ENCODE data around the gene AFF1.
"Not testable (repeated sequence)": the region's sequence is repeated elsewhere in the genome, so short reads cannot be mapped to it uniquely, and the experiment has no call there.

Gene AFF1

GRCh38 chr4:87053802-87054767, 119.3 kb downstream of the AFF1 start:
- DNase-seq, result no peak

DNA sequence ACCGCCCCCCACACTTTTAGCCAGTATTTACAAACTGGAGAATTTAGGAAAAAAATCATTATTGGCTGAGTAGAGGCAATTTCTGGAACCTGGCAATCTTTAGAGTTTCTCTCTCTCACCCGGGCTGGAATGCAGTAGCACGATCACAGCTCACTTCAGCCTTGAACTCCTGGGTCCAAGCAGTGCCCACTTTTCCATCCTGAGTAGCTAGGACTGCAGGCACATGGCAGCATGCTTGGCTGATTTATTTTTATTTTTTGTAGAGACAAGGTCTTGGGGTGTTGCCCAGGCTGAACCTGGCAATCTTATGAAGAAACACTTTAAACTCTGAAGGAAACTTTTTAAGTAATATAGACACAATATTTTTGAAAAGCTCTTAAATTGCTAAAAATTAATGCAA, 120.1 kb downstream of the AFF1 start:
- no peak for DNase-seq

GRCh38 chr4:87055311-87055710, 120.5 kb downstream of the AFF1 start:
- peak in 1 of 51 donors; percentile 19 for DNase-seq

DNA sequence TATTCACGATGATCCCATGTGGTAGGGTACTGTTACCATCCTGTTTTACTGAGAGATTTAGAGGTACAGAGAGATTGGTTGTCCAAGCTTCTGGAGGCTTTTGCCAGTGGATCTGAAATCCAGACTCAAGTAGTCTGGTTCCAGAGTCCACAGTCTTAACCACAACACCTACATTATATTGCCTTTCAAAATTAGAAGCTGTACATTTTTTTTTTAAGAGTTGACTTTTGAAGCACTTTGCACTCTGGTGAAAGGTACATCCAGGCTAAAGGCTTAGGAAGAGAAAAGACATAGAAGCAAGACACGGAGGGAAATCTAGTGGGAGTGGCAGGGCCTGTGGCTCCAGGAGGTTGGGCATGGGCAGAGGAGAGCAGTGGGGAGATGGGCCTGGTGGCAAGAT, 122.1 kb downstream of the AFF1 start:
- no peak for DNase-seq

DNA sequence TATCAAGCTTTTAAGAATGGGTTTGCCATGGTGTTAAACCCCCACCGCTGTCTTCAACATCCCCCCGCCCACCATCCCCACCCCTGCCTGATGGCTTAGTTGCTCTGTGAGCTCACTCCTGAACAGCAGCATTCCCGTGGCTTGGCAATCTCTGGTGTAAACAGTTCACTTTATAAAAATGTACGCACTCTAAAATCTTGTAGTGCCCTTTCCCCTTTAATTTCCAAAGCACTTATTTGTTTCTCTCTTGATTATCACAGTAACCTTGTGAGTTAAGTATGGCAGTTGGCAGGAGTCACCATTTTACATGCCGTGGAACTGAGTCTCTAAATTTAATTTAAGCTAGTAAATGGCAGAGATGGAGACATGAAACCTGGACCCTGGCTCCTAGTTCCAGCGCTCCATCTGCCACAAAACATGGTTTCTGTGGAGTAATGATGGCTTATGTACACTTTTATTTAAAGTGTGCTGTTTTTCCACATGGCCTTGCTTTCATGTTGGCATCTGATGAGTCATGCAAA, 123.1 kb downstream of the AFF1 start:
- DNase-seq, result no peak

- DNase-seq, result peak in 22 of 51 donors; percentile 7 to 58 (median 30)
Measured at GRCh38 chr4:87058356-87059073, 123.7 kb downstream of the AFF1 start.

- DNase-seq, result no peak
Measured at GRCh38 chr4:87060957-87061356, 126.1 kb downstream of the AFF1 start.

DNA sequence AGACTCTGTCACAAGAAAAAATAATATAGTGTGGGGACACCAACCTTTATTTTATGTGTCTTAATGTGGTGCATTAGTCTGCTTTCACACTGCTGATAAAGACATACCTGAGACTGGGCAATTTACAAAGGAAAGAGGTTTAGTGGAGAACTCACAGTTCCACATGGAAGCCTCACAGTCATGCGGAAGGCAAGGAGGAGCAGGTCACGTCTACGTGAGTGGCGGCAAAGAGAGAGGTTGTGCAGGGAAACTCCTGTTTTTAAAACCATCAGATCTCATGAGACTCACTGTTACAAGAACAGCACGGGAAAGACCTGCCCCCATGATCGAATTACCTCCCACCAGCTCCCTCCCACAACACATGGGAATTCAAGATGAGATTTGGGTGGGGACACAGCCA, 130.2 kb downstream of the AFF1 start:
- no peak for DNase-seq

DNA sequence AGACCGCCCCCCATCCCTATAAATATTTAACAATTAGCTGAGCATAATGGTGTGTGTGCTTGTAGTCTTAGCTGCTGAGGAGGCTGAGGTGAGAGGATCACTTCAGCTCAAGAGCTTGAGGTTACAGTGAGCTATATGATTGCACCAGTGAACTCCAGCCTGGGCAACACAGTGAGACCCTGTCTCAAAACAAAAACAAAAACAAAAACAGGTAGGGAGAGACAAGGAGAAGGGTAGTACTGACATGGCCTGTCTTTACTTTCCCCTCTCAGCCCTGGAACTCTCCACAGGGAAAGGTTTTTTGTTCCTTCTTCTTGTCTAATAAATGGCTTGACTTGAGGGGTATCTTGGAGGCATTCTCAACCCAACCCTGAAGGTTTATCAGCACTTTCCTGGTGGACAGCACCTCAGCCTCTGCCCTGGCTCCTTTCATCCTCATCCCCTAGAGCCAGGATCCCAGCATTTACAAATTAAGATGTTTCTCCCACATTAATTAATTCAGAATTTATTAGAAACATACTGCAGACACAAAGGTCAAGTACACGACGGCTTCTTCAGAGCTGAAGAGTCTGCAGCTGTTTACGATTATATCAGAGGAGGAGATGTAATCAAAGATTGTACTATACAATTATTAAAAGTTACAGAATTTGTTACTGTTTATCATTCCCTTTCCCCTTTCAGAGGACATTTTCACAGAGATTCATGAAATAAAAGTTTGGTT, 131.8 kb downstream of the AFF1 start:
- DNase-seq, result no peak

GRCh38 chr4:87067124-87067885, 132.5 kb downstream of the AFF1 start:
- DNase-seq, result no peak

DNA sequence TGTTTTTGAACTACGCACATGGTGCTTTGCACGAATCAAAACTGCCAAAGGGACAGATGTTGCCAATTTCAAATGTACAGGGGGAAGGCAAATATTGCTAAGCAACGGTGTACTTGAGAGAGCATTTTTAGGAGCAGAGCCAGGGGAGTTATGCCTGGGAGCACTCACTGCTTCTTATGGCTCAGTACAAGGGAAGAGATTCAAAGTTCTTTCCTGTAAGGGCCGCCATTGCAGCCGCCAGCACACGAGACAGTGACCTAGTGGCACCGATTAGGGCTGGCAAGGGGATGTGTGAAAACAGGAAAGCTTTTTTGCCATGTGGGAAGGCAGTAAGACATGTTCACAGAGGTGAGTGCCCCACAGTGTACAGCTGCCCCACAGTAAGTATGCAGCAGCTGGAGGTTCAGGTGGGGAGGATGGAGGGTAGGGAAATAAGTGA, 133.8 kb downstream of the AFF1 start:
- DNase-seq, result no peak

- DNase-seq, result no peak
Measured at GRCh38 chr4:87069037-87069742, 134.4 kb downstream of the AFF1 start.

DNA sequence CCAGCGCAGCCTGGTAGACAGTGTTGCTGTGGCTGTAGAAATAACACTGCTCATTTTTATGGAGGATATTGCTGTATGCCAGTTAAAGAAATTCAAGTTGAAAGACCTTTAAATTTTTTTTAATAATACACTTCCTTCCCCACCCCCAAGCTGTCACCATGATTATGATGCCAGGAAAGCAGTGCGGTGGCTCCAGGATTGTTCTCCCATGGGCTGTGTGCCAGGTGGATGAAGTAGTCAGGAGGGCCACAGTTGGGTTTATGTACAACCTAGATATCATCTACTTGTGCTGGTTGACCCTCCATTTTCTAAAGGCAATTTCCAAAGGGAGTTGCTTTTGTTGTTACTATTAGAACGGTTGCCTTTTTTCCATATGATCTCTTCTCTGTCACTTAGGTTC, 136.6 kb downstream of the AFF1 start:
- no peak for DNase-seq

GRCh38 chr4:87072545-87072944, 137.7 kb downstream of the AFF1 start:
- DNase-seq, result not testable (repeated sequence)

DNA sequence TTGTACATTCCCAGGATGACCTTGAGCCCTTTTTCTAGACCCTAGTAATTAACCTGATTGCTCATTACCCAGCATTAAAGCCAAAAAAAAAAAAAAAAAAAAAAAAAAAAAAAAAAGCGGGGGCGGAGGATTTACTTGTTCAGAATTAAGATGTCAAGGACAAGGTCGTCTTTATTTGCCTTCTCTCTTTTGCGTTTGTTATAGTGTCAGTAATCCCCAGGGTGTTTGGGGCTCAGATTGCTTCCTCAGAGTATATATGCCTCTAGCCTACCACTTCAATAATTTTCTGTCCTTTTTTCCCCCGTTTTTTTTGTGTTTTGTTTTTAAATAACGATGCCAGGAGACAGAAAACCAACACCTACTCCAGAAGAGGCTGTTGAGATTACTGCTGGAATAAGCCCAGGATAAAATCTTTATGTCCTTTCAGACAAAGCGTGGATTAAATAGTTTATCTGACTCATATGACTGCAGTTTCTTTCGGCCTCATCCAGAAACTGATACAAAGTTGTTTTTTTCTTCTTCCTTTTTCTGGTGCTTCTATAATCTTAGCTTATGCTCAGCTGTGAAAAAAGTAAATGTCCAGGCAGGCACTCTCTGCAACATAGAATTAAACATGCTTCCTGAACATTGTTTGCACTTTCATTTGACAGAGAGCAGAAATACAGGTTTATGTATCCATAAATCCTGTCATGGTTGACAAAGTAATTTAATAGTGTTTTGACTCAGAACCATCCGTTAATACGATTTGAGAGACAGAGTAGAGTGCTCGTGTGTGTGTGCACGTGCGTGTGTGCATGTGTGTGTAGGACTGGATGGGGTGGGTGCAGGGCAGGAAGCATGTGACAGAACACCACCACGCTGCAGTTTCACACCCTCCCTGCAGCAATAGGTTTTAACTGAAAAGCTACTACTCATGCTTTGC, 138.6 kb downstream of the AFF1 start:
- DNase-seq, result peak in 24 of 51 donors; percentile 8 to 65 (median 22)

GRCh38 chr4:87074121-87074488, 139.3 kb downstream of the AFF1 start:
- no peak for DNase-seq

DNA sequence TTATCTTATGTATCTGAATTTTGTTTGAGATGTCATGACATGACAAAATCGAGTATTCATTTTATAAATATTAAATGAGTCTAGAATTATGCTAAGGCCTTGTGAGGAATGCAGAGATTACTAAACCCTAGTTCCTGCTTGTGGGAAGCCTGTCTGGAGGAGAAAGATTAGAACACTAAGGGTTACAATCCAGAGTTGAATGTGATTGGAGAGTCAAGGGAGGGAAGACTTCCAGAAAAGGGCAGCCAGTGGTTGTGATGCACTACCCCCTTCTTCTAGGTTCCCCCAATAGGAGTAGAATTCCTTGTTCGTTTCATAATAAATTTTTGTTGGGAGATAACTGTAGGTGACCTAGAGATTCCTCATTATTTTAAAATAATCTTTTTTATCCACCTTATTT, 141.1 kb downstream of the AFF1 start:
- no peak for DNase-seq

DNA sequence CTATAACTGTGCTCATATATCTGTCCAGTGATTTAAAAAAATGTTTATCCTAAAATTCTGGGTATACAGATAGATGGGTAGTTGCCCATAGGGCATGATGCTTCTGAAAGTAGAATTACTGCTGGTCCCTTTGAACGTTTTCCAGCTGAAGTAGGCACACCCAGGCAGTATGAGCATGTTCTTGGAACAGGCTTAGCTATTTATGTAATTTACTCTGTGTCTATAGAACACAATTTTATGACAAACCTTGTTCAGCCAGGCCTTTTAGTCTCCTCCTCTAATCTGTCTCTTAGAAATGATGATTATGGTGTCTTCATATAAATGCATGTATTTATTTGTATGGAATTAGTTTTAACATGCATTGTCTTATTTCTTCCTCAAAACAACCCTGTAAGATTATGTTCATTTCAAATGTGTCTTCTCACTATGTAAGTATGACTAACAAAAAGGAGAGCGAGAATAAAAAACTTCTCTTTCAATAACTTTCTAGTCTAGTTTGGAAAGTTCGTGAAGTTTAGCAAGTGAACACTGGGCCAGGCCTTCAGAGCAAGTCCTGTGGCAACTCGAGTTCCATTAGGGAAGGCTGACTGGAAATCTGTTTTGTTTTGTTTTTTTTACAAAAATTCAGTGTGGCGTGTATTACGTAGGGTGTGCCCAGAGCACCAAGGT, 142.0 kb downstream of the AFF1 start:
- DNase-seq, result peak in 2 of 51 donors; percentile 23 to 35
